GM12878 (cell line): ENCODE measurements around the gene LRRC58. TPM values are rescaled to one million over a fixed set of nuclear protein-coding genes. Genes with fewer than 3 reads are reported as not detected.

Source experiments
- ATAC-seq: fragments of 200-7000 bp; cut with Tn5 transposase; 3 replicates; pipeline ENCODE4 v1.9.1; 2020; ENCODE audit warnings: mild to moderate bottlenecking, moderate library complexity
- BruUV-seq: library from RNA; stranded (reverse); fragments of 400-500 nt; replicated peaks from 2 replicates; lab custom pipeline; 2021; lab: Mats Ljungman, UMichigan
- CTCF ChIA-PET: fragments of 300-600 bp; sonication (Branson Sonifier 250); formaldehyde crosslinking; extraction: SDS; loops from one replicate; lab custom pipeline; 2021; ENCODE audit warnings: inconsistent platforms; lab: Yijun Ruan, JAX
- POLR2A ChIA-PET: fragments of 350-600 bp; formaldehyde crosslinking; extraction: SDS; loops from one replicate; lab custom pipeline; 2021; ENCODE audit warnings: inconsistent platforms; lab: Charles Lee
- RAD21 ChIA-PET: fragments of 300-600 bp; sonication (Branson Sonifier 250); formaldehyde crosslinking; loops from one replicate; lab custom pipeline; 2023; ENCODE audit warnings: antibody characterized with exemption; ENCODE audit not compliant: unreplicated experiment; lab: Charles Lee
- SMC1A ChIA-PET: fragments of 300-600 bp; sonication (Branson Sonifier 250); formaldehyde crosslinking; loops from one replicate; lab custom pipeline; 2023; ENCODE audit not compliant: unreplicated experiment, uncharacterized antibody; lab: Charles Lee
- DNase-seq: peaks from one replicate; pipeline ENCODE4 v3.0.0-alpha.2; 2011; ENCODE audit warnings: low read depth, low spot score
- FAIRE-seq: peaks from 3 replicates; lab custom pipeline; 2011; peaks lifted over from hg19 to GRCh38; lab: Jason Lieb, UNC
- H2AFZ ChIP-seq: 2 replicates; pipeline ENCODE4 v1.6.0; 2011; ENCODE audit warnings: low read depth, low read length, control low read depth; ENCODE audit not compliant: control insufficient read depth
- H3K27ac ChIP-seq: 2 replicates; pipeline ENCODE4 v1.5.1; 2011; ENCODE audit warnings: control low read depth; ENCODE audit not compliant: control insufficient read depth, insufficient read depth
- H3K27me3 ChIP-seq, 2 experiments: replicated peaks in 1 of 2; 2 replicates each; pipeline versions ENCODE4 v1.6.0 to v1.6.1; 2011; ENCODE audit warnings: low read length in 1 of 2; ENCODE audit not compliant: control insufficient read depth in 2 of 2, insufficient read depth in 2 of 2
- H3K36me3 ChIP-seq, 2 experiments: 2 replicates each; pipeline ENCODE4 v1.5.1; 2011; ENCODE audit warnings: low read length in 1 of 2; ENCODE audit not compliant: control insufficient read depth in 2 of 2, insufficient read depth in 2 of 2
- H3K4me1 ChIP-seq: 2 replicates; pipeline ENCODE4 v1.6.1; 2011; ENCODE audit warnings: mild to moderate bottlenecking, low read length, moderate library complexity, mixed read lengths; ENCODE audit not compliant: control insufficient read depth, insufficient read depth
- H3K4me2 ChIP-seq: 2 replicates; pipeline ENCODE4 v1.6.0; 2011; ENCODE audit warnings: control low read depth; ENCODE audit not compliant: control insufficient read depth, insufficient read depth
- H3K4me3 ChIP-seq: fragments of 200-600 bp; sonication (generic); 2 replicates; pipeline ENCODE4 v1.5.1; 2016
- H3K79me2 ChIP-seq: 2 replicates; pipeline ENCODE4 v1.6.0; 2011; ENCODE audit warnings: low read length; ENCODE audit not compliant: control insufficient read depth, insufficient read depth
- H3K9ac ChIP-seq: 2 replicates; pipeline ENCODE4 v1.8.0; 2011; ENCODE audit warnings: low read length, control low read depth, mixed read lengths; ENCODE audit not compliant: control insufficient read depth, insufficient read depth
- H3K9me3 ChIP-seq: replicated peaks from 3 replicates; pipeline ENCODE4 v1.5.1; 2011; ENCODE audit warnings: mild to moderate bottlenecking, low read length; ENCODE audit not compliant: control insufficient read depth, insufficient read depth
- H4K20me1 ChIP-seq: 2 replicates; pipeline ENCODE4 v1.6.0; 2011; ENCODE audit not compliant: control insufficient read depth, insufficient read depth
- RCOR1 ChIP-seq: conservative IDR thresholded peaks from 2 replicates; pipeline ENCODE4 v1.6.1; 2012; ENCODE audit warnings: low read depth, low read length, improper control_type of control experiment
- SRF ChIP-seq, 2 experiments: IDR thresholded peaks; 2 replicates each; pipeline ENCODE4 v1.6.1; 2011; ENCODE audit warnings: low read depth in 2 of 2, low read length in 2 of 2, mild to moderate bottlenecking in 1 of 2, moderate library complexity in 1 of 2
- SUZ12 ChIP-seq: fragments of 200-600 bp; sonication (generic); IDR thresholded peaks from one replicate; pipeline ENCODE4 v1.6.1; 2018; ENCODE audit warnings: antibody characterized with exemption, mild to moderate bottlenecking; ENCODE audit not compliant: unreplicated experiment
- WRNIP1 ChIP-seq: IDR thresholded peaks from 2 replicates; pipeline ENCODE4 v1.6.1; 2011; ENCODE audit warnings: low read depth, low read length, improper control_type of control experiment, borderline replicate concordance
- ZNF217 ChIP-seq: fragments of 450-650 bp; IDR thresholded peaks from 2 replicates; pipeline ENCODE4 v1.6.1; 2017; ENCODE audit warnings: antibody characterized with exemption, mild to moderate bottlenecking
- ZNF622 ChIP-seq: fragments of 450-650 bp; IDR thresholded peaks from 2 replicates; pipeline ENCODE4 v1.6.1; 2017; ENCODE audit warnings: mild to moderate bottlenecking, inconsistent platforms
- WGBS: methylation state at CpG from one replicate; pipeline ENCODE4 v1.1.6; 2016; ENCODE audit warnings: low lambda C conversion rate; ENCODE audit not compliant: insufficient replicate concordance, insufficient coverage; ENCODE audit errors: missing lambda C conversion rate; 5-methylcytosine and 5-hydroxymethylcytosine counted together
- in situ Hi-C: fragments of 300-500 bp; cut with MboI; formaldehyde crosslinking; loops from 9 replicates; pipeline ENCODE4 v1.14.3; 2018; ENCODE audit warnings: mixed read lengths
- intact Hi-C: fragments of 100-400 bp; cut with micrococcal nuclease; formaldehyde crosslinking; loops from one replicate; pipeline ENCODE4 v1.14.2; 2022; ENCODE audit not compliant: unreplicated experiment
- polyA plus RNA-seq, 11 experiments: library from polyadenylated mRNA; depleted of rRNA in 4 of 11; unstranded in 6 of 11; stranded (reverse) in 5 of 11; fragments of >200 nt; fragmentation: Nextera tagmentation in 4 of 11; fragmentation: Illumina TruSeq in 1 of 11; extraction: Ambion mirVana in 4 of 11; extraction: Trizol in 1 of 11; gene quantifications; 1 replicate in 1 of 11; 2 replicates in 10 of 11; pipeline versions ENCODE4 v1.2.1 to v1.2.3, GENCODE V29; 2011 to 2016; ENCODE audit warnings: inconsistent platforms in 2 of 11, missing spikeins in 2 of 11, low read depth in 1 of 11
- total RNA-seq, 4 experiments: library from RNA; depleted of rRNA in 3 of 4; stranded (reverse); fragments of >200 nt in 3 of 4; fragmentation: Illumina TruSeq in 1 of 4; extraction: Trizol in 1 of 4; gene quantifications; 2 replicates each; pipeline versions ENCODE4 v1.2.1 to v1.2.3, GENCODE V29; 2013 to 2021
- TF ChIP-seq, protein P1 (sequence below): IDR thresholded peaks from 2 replicates; pipeline ENCODE4 v1.6.1; 2011; ENCODE audit warnings: low read depth, mild to moderate bottlenecking, low read length, moderate library complexity, borderline replicate concordance; ENCODE audit errors: extremely low read depth
- TF ChIP-seq, protein P2 (sequence below): fragments of 450-650 bp; IDR thresholded peaks from 2 replicates; pipeline ENCODE4 v1.6.1; 2017; ENCODE audit warnings: mild to moderate bottlenecking, moderate library complexity

Gene LRRC58
- total and polyA plus RNA-seq, 10 of the 15 experiments (the other 5 are each of a cell fraction or from before 2014, with no cell fraction given) = 7.7 to 29.5 (median 18.8) TPM

DNA sequence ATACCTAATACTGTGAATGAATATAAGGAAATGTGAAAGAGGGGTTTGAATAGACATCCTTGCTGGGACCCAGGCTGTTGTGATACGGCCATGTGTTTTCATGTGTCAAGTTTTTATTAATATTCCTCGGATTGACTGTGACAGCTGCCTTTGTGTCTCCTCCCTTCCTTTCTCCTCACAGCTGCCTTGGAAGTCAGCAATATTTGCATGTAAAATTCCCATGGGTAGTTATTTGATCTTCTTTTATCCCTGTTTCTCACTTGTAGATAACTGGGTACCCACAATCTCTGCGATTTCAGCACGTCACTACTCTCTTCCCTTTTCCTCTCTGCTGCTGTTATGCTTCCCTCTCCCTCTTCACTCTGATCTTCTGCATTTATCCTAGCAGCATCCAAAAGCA, 73.5 kb downstream of the LRRC58 start:
- no peak overlapping the region for H3K27ac ChIP-seq
- no peaks in the 10 kb centered on the region for H4K20me1 ChIP-seq
- CTCF ChIA-PET = no interaction called here
- FAIRE-seq = no peak
- in situ Hi-C loops = no loop called here
- TF ChIP-seq SRF (IDR thresholded peaks at IDR 0.05; ENCODE audit: low read depth in 2 of 2, low read length in 2 of 2) (no peak), SUZ12 (no peak), WRNIP1 (no peak), ZNF622 (no peak), ZNF217 (no peak), RCOR1 (no peak)
- TF ChIP-seq, protein P1, sequence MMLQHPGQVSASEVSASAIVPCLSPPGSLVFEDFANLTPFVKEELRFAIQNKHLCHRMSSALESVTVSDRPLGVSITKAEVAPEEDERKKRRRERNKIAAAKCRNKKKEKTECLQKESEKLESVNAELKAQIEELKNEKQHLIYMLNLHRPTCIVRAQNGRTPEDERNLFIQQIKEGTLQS = no peak
- TF ChIP-seq, protein P2, sequence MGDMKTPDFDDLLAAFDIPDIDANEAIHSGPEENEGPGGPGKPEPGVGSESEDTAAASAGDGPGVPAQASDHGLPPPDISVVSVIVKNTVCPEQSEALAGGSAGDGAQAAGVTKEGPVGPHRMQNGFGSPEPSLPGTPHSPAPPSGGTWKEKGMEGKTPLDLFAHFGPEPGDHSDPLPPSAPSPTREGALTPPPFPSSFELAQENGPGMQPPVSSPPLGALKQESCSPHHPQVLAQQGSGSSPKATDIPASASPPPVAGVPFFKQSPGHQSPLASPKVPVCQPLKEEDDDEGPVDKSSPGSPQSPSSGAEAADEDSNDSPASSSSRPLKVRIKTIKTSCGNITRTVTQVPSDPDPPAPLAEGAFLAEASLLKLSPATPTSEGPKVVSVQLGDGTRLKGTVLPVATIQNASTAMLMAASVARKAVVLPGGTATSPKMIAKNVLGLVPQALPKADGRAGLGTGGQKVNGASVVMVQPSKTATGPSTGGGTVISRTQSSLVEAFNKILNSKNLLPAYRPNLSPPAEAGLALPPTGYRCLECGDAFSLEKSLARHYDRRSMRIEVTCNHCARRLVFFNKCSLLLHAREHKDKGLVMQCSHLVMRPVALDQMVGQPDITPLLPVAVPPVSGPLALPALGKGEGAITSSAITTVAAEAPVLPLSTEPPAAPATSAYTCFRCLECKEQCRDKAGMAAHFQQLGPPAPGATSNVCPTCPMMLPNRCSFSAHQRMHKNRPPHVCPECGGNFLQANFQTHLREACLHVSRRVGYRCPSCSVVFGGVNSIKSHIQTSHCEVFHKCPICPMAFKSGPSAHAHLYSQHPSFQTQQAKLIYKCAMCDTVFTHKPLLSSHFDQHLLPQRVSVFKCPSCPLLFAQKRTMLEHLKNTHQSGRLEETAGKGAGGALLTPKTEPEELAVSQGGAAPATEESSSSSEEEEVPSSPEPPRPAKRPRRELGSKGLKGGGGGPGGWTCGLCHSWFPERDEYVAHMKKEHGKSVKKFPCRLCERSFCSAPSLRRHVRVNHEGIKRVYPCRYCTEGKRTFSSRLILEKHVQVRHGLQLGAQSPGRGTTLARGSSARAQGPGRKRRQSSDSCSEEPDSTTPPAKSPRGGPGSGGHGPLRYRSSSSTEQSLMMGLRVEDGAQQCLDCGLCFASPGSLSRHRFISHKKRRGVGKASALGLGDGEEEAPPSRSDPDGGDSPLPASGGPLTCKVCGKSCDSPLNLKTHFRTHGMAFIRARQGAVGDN = no peak
- POLR2A ChIA-PET = no interaction called here
- no peaks in the 10 kb centered on the region for H3K9me3 ChIP-seq
- no peak overlapping the region for H3K9ac ChIP-seq
- no peaks in the 10 kb centered on the region; a peak in 1 of 4 replicates for H3K27me3 ChIP-seq
- DNase-seq = no peak
- H3K36me3 ChIP-seq = no peaks in the 10 kb centered on the region
- RAD21 ChIA-PET = no interaction called here
- H3K79me2 ChIP-seq = no peaks in the 10 kb centered on the region
- ATAC-seq = no peak
- SMC1A ChIA-PET = no interaction called here
- H2AFZ ChIP-seq = no peak overlapping the region
- 42% methylated on average over 4 of the region's 4 CpGs for WGBS
- intact Hi-C loops = no loop called here
- no TSS peak for BruUV-seq
- no peak overlapping the region for H3K4me3 ChIP-seq
- no peaks in the 10 kb centered on the region for H3K4me1 ChIP-seq
- no peak overlapping the region for H3K4me2 ChIP-seq
